Activated gamma-delta T cell treated with anti-CD3 and anti-CD28 coated beads, Interleukin-2, amount 50 U/mL, for 16 hours (primary cell): Measurements from ENCODE around the gene TRIM23.
"Not testable (repeated sequence)": the region's sequence is repeated elsewhere in the genome, so short reads cannot be mapped to it uniquely, and the experiment has no call there.

Source experiments
- DNase-seq: peaks from one replicate; pipeline ENCODE4 v3.0.0-alpha.2; 2020; ENCODE audit warnings: low read depth

The TRIM23 gene

DNA sequence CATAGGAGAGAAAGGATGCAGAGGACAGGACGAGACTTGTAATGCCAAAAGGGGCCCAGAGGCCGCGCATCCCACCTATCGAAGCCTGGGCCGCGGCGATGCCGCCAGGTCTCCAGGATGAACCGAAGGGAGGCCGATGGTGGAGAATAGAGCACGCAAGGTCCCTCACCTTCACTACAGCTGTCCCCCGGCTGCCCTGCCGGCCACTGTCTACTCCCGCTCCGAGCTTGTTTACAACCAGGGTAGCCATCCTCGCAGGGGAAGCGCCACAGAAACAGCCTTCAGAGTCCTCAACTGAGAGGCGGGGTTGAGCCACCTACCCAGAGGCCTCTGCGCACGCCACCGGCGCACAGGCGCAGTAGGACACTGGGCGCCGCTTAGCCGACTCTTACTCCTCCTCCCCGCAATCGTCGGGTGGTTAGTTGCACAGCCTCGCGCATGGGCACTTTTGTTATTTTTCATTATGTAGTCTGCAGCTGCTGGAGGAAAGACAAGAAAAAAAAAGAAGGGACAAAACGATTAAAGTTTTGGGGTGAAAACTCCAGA, at the start of gene TRIM23:
TRIM23 (minus strand) TSS at position 309 of the 546 bp plus-strand sequence; CDS start at position 250, 59 bp downstream.
- DNase-seq: peak; percentile 86

DNA sequence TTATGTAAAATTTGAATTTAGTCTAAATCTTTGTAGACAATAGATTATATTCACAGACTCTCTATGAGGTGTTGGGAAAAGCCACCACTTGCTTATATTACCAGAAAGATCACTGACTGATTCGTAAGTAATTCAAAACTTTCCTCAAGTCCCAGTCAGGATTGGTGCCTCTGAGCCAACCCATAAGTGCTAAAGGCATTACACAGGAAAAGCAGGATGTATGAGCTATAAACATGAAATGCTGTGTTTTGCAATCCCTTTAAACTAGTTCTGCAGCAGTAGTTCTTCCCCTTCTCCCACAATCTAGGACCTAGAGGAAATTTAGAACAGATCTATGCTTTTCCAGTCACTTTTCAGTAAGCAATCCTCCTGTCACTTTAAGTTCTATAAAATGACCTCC, 48.7 kb upstream of the TRIM23 start:
- no peak for DNase-seq

DNA sequence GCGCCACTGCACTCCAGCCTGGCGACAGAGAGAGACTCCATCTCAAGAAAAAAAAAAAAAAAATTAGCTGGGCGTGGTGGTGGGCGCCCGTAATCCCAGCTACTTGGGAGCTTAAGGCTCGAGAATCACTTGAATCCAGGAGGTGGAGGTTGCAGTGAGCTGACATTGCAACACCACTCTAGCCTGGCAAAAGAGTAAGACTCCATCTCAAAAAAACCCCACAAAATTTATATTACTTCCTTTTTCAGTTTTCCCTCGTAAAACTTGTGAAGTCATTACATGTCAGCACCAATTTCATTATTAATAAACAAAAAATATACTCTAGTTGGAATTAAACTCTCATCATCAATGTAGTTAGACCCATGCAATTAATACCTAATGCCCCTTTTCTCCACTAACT, 44.6 kb upstream of the TRIM23 start:
- no peak for DNase-seq

DNA sequence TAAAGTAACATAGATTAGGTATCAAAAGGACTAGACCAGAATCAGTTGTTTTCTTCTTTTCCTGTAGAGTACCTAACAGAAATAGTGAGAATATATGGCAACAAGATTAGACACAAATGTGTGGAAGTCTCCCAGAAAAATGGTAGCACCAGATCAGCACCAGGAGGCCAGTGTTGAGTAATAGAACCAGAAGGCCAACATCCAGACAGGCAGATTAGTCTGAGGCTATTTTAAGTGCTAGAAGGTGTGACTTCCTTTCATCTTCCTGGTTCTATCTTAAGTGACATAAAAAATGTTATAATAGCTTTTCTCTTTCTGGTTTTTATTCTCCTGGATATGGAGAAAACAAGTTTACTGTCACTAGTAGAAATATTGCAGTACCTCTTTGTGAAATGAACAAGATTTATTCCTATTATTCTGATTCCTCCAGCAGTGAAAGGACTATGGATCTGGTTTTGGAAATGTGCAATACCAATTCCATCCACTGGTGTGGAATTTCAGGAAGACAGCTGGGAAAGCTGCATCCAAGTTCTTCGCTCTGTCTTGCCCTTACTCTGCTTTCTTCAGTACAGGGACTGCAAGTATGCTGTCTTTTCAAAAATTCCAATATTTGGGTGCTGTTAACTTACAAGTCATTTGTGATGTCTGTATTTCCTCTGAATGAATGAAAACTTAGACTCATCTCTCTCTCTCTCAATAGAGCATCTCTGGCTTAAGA, 39.8 kb upstream of the TRIM23 start:
- no peak for DNase-seq

DNA sequence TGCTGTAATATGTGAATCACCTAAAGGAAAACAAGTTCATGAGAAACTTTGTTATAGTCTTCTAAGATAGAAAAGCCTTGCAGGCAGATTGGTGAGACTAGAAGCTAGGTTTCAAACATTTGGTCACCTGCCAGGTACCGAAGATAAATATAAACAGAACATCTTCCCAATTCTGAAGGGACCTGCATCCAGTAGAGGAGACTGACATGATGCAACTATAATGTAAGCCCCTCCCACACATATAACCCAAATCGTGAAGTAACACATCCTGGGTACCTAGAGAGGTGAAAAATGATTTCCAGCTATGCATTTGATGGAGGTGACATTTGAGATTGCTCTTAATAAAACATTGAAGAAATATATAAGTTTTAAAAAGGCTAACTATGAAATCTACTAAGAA, 30.6 kb upstream of the TRIM23 start:
- DNase-seq: no peak

DNA sequence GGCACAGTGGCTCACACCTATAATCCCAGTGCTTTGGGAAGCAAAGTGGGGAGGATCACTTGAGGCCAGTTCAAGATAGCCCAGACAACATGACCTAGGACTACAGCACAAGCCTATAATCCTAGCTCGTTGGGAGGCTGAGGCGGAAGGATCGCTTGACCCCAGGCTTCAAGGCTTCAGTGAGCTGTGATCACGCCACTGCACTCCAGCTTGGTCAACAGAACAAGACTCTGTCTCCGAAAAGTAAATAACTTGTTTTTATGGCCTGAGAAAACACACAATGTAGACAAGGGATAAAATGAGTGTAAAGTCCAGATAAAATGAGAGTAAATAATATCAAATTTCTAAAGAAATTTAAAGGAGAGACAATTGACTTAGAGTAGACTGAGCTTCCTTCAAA, 27.0 kb upstream of the TRIM23 start:
- DNase-seq: no peak

DNA sequence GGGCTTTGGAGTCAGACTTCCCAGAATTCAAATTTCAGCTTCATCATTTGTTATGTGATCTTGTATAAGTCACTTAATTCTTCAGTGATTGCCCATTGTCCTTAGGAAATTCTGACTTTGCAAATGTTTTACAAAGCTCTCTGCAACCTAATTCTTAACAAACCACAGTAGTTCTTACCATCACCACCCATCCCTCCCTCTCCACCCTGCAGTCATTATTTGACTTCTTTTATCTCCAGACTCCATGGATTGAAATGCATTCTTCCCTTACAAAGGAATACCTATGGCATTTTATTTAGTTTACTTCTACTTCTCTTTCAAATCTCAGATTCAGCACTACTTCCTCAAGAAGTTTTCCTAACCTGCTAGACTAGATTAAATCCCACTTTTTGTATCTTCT, 23.8 kb upstream of the TRIM23 start:
- DNase-seq: no peak

DNA sequence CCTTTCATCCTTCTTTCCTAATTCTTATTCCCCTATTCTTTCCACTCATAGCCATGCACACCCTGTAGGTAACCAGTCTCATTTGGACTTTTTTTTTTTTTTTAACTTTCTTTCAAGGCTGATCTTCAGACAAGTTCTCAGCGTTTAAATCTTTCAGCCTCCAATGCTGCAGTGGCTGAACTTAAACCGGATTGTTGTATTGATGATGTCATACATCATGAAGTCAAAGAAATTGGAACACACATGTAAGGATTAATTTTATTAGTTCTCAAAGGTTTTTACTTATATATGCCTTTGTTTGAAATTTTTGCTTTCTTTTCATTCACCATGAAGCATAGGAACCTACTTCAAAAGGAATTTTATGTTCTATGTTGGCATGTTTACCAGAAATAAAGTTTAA, 22.8 kb upstream of the TRIM23 start:
- no peak for DNase-seq

DNA sequence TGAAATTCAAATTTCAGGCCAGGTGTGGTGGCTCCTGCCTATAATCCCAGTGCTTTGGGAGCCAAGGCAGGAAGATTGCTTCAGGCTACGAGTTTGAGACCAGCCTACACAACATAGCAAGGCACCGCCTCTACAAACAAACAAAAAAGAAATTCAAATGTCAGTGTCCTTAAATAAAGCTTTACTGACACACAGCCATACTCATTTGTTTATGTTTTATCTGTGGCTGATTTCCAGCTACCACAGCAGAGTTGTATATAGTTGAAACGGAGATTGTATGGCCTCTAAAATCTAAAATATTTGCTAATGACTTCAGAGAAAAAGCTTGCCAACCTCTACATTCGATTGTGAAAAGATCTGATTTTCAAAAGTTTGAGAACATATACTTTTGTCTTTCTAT, 16.1 kb upstream of the TRIM23 start:
- DNase-seq: no peak

DNA sequence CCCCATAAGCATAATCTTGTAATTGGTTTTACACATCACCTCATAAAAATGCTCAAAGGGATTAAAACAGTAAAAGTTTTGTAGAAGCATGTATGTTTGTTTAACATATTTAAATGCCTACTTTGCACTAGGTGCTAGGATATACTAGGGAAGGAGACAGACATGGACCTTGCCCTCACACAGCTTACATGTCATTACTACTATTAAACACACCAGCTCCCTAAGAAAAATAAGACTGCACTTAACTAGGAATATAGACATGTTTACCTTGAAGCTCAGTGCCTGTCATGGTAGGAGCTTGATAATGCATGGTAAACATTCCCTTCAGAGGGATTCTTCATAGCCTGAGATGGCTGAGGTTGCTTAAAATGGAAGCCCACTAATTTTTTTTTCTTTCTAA, 6.8 kb upstream of the TRIM23 start:
- no peak for DNase-seq

DNA sequence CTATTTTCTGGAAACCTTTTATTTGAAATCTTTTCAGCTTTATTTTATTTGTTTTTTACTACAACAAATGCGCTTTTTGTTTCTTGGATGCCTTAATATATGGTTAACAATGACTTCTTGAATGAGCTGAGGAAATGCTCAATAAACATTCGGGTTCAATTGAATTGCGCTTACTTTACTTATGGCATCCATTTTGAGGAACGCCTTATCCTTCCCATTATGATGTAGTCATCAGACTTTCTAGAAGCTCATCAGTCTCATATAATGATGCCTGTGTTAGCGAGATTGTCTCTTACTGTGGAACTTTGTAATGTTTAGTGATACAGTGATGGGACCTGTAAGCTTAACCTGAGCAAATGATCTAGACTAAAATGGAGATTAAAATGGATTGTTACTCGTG, 1.6 kb upstream of the TRIM23 start:
- DNase-seq: no peak

DNA sequence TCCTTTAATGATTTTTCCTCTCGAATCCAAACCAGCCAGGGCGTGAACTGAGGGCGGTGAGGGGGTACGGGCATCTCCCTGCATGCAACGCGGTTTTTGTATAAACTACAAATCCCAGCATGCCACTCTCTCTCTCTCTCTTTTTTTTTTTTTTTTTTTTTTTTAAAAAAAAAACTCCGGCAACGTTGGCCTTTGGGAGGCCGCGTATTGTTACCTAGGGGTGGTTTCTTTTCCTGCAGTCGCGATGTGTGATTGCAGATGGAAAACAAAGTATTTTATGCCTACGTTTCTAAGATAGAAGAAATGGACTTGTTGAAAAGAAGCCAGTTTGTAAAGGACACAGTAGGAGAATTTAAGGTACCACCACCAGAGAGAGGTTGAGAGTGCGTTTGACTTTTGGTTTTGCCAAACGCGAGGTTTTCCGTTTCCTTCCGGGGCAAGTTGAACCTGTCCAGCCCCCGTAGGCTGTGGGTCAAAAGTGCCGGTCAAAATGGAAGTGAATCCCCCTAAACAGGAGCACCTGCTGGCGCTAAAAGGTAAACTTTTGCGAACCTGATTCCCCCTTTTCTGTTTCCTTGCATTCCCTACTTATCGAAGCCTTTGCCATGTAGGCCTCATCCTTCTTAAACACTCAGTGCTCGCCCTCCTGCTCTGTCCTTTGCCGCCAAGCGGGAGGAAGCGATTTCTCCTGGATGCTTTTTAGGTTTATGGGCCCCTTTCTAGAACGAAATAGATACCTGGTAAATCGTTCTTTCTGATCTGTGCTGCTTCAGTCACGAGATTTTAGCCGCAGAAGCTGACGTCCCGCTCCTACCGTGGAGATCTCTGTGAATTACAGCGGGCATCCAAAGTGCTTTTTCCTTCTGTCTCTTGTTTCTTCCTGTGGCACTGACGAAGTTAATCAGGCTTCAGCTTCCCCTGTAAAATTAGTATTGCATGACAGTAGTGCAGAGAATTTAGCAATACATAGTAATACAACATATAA, 730 bp upstream of the TRIM23 start, which contains the start of the genes SHLD3 and TRAPPC13:
SHLD3 (plus strand) TSS at position 457 of the 985 bp plus-strand sequence. CDS start 4,561 bp downstream, outside the sequence.
TRAPPC13 (plus strand) TSS at position 457 of the 985 bp plus-strand sequence; CDS start at position 491, 34 bp downstream.
- DNase-seq: peak; percentile 76

DNA sequence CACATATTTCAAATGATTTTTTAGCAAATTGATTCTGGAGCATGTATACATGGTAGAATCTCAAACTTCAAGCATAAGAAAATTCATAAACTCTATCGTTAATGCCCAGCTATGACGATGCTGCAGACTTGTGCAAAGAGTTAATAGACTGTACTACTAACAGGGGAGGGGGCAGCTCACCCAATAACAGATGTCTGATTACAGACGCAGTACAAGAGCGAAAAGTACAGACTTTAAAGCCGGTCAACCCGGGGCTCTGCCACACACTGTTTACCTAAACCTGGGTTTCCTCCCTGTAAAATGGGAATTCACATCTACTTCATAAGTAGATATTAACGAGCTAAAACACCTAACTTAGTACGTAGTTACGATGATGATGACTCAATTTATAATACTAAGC, 651 bp downstream of the TRIM23 start:
- DNase-seq: no peak

DNA sequence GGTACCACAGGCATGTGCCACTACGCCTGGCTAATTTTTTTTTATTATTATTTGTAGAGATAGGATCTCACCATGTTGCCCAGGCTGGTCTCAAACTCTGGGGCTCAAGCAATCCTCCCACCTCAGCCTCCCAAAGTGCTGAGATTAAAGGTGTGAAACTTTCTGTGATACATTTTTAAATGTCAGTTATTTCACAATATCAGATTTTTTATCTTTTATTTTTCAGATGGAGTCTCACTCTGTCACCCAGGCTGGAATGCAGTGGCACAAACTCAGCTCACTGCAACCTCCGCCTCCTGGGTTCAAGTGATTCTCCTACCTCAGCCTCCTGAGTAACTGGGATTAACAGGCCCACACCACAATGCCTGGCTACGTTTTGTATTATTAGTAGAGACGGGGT, 2.2 kb downstream of the TRIM23 start:
- DNase-seq: not testable (repeated sequence)

DNA sequence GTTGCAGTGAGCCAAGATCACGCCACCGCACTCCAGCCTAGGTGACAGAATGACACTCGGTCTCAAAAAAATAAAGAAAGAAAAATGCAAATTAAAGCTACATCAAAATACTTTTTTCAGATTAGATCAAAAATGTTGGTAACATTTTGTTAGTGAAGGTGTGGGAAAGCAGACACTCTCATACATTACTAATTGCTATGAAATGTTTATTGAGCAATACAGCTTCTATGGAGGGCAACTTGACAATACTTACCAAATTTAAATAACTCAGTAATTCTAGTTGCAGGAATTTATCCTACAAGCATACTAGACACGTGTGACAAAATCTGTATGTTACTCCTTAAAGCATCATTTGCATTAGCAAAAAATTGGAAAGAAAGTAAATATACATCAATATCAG, 4.1 kb downstream of the TRIM23 start:
- DNase-seq: no peak

DNA sequence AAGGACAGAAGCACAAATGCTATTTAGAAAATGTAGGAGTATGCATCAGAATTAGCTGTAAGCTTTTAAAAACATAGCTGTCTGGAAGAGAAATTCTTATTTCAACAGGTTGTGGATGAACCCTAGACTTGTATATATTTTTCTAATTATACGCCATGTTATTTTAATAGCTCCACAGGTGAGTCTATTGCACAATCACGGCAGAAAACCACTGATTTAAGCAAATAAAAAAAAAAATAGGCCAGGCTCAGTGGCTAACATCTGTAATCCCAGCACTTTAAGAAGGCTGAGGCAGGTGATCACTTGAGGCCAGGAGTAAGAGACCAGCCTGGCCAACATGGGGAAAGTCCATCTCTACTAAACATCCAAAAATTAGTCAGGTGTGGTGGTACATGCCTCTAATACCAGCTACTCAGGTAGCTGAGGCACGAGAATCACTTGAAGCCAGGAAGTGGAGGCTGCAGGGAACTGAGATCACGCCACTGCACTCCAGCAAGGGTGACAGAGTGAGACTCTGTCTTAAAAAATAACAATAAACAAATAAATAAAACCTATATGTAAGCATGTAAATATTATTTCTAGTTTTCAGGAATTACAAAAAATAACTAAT, 11.7 kb downstream of the TRIM23 start:
- DNase-seq: no peak

DNA sequence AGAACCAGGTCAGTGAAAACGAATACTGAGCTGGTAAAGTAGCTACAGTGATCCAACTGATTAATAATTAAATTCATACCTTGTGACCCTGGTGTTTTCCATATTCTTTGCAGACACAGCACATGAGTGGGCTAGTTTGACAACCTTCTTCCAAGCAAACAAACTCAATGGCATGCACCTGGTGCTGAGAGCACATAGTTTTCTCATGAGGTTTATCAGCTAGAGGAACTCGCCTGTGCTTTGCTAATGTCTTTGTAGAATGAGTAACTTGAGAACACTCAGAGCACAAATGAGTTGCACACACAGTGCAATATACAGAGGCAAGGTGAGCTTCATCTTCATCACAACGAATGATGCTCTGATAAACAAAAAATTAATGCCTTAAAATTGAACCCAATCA, 12.6 kb downstream of the TRIM23 start:
- DNase-seq: no peak

DNA sequence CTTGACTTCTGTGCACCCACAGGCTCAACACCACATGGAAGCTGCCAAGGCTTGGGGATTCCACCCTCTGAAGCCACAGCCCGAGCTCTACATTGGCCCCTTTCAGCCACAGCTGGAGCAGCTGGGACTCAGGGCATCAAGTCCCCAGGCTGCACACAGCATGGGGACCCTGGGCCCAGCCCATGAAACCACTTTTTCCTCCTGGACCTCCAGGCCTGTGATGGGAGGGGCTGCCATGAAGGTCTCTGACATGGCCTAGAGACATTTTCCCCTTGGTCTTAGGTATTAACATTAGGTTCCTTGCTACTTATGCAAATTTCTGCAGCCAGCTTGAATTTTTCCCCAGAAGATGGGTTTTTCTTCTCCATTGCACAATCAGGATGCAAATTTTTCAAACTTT, 22.4 kb downstream of the TRIM23 start:
- not testable (repeated sequence) for DNase-seq

DNA sequence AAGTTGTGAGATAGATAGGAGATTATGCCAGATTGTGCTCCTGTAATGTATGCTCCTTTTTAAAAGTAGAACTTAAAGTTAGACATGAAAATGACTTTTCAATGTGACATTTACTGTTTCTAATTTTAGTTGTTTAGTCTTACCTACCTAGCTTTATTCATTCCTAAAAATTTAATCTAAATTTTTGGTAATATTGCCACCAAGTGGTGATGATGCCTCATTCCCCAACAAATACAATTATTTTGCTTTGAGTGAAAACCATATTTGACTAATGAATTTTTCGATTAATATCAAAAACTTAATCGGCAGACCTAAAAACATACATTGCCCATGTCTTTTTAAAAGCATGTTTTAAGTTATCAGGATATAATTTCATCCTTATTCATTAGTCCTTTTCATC, 35.4 kb downstream of the TRIM23 start:
- no peak for DNase-seq

DNA sequence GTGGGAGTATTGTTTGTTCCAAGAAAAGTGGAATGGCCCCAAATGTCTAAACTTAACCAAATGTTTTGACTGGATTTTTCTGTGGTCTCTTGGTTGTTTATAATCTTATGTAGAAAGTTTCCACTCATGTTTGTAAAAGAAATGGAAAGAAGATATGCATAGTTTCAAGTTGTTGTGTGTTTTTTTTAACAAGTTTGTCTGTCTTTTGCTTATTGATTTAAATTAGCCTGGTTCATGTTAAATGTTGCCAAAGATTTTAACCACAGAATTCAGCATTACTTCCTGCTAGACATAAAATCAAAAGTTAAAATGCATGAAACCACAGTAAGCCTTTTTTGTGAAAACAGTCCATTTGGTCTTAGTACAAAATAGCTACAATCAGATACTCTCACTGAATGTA, 47.0 kb downstream of the TRIM23 start:
- DNase-seq: no peak

DNA sequence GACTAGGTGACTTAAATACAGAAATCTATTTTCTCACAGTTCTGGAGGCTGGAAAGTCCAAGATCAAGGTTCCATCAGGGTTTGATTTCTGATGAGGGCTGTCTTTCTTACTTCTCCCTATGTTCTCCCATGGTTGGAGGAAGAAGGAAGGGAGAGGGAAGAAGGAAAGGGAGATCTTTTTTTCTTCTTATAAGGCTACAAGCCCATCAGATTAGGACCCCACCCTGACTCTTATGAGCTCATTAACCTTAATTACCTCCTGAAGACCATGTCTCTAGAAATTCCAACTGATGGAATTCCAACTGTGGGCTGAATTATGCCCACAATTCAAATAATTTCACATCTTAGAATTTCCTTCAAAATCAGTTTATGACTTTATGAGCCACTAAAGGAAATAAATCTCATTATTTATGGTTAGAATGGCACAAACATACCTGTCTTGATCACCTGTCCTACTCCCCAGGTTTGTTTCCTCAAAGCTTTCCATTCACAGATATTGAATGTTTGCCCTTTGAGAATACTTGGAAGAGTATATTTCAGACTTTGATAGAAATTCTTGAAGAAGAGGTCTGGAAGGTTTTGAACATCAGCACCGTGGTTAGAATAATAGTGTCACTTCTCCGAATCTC, 53.4 kb downstream of the TRIM23 start:
- no peak for DNase-seq

DNA sequence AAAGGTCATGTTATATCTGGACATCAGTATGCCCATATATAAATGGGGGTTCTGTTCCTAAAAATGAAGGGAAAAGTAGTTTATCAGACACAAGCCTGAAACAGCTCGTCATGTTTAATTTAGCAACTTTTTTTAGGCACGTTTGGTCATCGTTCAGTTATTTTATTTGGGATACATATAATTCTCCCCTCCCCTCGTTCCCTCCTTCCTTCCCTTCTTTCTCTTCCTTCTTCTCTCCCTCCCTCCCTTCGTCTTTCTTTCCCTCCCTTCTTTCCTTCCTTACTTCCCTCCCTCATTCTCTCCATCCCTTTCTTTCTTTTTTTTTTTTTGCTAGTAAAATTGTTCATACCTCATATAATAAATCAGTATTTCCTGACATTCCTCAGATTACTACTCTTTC, 57.6 kb downstream of the TRIM23 start:
- no peak for DNase-seq
